Measurements from ENCODE around the gene DDX60. TPM values are rescaled to one million over a fixed set of nuclear protein-coding genes. Genes with fewer than 3 reads are reported as not detected.
"Not testable (repeated sequence)": the region's sequence is repeated elsewhere in the genome, so short reads cannot be mapped to it uniquely, and the experiment has no call there.

Gene DDX60
- total RNA-seq, 1 donor from 2014 or later, result 25.2 TPM

- peak in 1 of 2 donors; percentile 61 for DNase-seq (ENCODE audit: low read depth in 2 of 2)
Measured at GRCh38 chr4:168304744-168305459, 13.7 kb downstream of the DDX60 start.

DNA sequence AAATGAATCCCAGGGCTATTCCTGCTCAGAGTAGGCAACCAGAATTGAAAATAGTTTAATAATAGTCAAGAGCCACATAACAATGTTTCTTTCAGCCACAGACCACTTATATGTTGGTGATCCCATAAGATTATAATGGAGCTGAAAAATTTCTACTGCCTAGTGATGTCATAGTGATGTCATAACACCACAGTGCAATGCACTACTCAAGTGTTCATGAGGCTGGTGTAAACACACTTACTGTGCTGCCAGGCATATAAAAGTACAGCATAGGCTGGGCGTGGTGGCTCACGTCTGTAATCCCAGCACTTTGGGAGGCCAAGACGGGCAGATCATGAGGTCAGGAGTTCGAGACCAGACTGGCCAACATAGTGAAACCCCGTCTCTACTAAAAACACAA, 15.1 kb downstream of the DDX60 start:
- not testable (repeated sequence) for DNase-seq (ENCODE audit: low read depth in 2 of 2)

GRCh38 chr4:168293386-168293975, 25.1 kb downstream of the DDX60 start:
- DNase-seq (ENCODE audit: low read depth in 2 of 2), result no peak

DNA sequence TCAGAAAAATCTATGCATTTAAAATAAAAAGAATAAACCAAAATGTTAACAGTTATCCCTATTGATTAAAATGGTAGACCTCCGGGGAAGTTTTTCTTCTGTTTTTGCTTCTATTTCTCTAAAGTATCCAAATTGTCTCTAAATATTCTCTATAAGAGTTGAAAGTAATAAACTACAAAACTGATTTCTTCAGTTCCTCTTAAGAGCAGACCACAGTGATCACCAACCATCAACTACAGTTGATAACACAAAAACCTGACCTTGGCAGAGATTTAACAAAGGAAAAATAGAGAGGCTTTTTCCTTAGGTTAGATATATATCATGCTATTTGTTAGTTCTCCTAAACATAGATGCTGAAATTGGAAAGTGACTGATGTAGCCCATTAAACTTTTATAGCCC, 27.3 kb downstream of the DDX60 start:
- DNase-seq (ENCODE audit: low read depth in 2 of 2), result no peak

GRCh38 chr4:168285850-168286249, 32.7 kb downstream of the DDX60 start:
- not testable (repeated sequence) for DNase-seq (ENCODE audit: low read depth in 2 of 2)

GRCh38 chr4:168279556-168279955, 39.0 kb downstream of the DDX60 start:
- no peak for DNase-seq (ENCODE audit: low read depth in 2 of 2)

- DNase-seq (ENCODE audit: low read depth in 2 of 2), result no peak
Measured at GRCh38 chr4:168275836-168276235, 42.7 kb downstream of the DDX60 start.

DNA sequence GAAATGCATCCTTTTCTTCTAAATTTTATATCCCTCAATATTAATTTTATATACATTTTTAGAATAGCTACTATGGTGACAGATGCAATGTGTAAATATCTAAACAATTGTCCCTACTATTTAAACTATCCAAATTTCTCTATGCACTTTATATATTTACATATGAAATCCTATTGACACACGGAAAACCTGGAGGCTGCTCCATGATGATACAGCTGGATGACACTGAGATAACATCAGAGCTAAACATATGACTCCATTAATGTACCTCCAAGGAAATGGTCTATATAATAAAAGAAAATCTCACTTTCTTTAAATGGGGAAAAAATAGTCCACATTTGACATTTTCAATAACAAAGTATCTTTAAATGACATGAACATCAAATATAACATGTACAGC, 43.7 kb downstream of the DDX60 start:
- no peak for DNase-seq (ENCODE audit: low read depth in 2 of 2)

- DNase-seq (ENCODE audit: low read depth in 2 of 2), result no peak
Measured at GRCh38 chr4:168273838-168274237, 44.7 kb downstream of the DDX60 start.

DNA sequence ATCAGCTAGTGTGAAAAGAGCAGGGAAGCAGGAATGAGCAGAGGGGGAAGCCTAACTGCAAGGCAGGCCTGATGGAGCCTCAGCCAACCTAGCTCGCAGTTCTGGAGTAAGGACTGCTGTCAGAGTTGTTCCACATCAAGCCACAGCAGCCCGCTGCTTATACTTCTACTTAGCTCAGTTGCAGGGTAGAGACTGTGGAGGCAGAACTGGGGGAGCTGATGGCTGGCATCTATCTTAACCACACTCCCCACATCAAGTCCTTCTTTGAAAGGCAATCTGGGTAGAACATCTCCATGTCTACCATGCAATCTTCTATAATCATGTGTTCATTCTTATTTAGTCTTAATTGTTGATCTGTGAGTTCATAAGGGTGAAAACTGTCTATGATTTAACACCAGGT, 46.1 kb downstream of the DDX60 start:
- DNase-seq (ENCODE audit: low read depth in 2 of 2), result no peak

DNA sequence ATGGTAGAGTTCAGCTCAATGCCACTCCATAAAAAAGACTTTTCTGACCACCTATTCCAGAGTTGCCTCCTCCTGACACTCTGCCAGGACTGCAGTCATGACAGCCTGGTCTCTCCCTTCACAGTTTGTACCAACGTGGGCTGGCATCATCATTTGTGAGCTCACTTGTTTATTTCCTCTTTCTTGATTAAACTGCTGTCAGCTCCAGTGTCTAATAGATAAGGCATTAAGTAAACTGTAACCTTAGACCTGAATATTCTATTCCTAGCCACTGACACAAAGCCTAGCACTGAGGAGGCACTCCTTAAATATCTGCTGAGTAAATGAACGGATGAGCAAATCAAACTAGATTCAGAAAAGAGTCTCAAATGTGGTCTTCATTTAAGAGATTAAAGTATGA, 48.7 kb downstream of the DDX60 start:
- peak in 1 of 2 donors; percentile 10 for DNase-seq (ENCODE audit: low read depth in 2 of 2)

DNA sequence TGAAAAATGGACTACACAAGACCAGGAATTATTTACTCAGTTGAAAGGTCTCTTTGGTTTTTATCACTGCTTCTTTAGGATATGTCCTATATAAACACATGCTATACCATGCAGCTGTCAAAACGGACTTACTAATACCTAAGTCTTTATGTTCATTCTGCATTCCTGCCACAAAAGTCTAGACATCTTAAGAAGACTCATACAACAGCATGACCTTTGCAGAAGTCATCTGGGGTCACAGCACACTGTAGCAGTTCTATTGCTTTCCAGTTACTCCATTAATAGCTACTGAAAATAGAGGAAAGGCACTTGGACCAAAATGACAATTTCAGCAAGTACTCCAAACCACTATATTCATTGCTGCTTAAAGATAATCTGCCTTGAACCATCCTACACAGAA, 53.2 kb downstream of the DDX60 start:
- no peak for DNase-seq (ENCODE audit: low read depth in 2 of 2)

GRCh38 chr4:168264903-168265302, 53.6 kb downstream of the DDX60 start:
- no peak for DNase-seq (ENCODE audit: low read depth in 2 of 2)

DNA sequence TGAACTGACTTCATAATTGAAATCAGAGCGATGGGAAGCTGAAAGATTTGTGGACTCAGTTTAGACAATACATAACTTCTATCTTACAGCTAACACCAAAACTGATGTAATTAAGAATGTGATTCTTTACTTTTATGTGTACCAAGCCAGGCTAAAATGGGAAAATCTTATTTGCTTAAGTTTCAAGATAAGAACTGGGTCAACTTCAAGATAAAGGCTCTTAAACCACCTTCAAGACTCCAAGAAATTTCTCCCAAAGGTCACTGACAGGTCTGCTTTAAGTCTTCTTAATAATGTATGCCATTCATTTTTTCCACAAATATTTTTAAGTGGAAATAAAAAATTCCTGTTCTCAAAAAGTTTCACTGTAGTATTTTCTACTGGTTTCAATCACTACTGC, 55.5 kb downstream of the DDX60 start:
- no peak for DNase-seq (ENCODE audit: low read depth in 2 of 2)

- no peak for DNase-seq (ENCODE audit: low read depth in 2 of 2)
Measured at GRCh38 chr4:168259096-168259495, 59.5 kb downstream of the DDX60 start.

GRCh38 chr4:168257768-168258167, 60.8 kb downstream of the DDX60 start:
- no peak for DNase-seq (ENCODE audit: low read depth in 2 of 2)

DNA sequence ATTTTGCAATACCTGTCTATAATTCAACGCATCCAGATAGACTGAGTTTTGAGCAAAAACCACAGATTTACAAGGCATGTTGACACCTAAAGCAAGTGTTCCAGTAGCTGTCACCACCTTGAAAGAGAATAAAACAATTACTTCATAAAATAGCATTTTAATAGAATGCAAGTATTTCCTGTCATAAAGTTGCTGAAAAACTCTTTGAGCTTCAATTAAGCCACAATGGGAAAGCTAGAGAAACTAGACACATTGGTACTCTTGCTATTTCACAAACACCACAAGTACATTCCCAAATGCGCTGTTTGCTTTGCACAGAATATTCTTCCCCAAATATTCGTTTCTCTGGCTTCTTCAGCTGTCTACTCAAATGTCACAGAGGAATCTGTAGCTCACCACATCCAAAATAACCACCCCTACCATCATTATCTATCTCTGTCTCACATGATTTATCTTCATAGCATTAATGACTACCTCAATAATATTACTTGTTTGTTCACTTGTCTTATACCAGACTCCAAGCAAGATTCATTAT, 70.3 kb downstream of the DDX60 start:
- DNase-seq (ENCODE audit: low read depth in 2 of 2), result no peak

- no peak for DNase-seq (ENCODE audit: low read depth in 2 of 2)
Measured at GRCh38 chr4:168247603-168248002, 70.9 kb downstream of the DDX60 start.

GRCh38 chr4:168241953-168242352, 76.6 kb downstream of the DDX60 start:
- DNase-seq (ENCODE audit: low read depth in 2 of 2), result no peak

GRCh38 chr4:168240821-168241220, 77.7 kb downstream of the DDX60 start:
- no peak for DNase-seq (ENCODE audit: low read depth in 2 of 2)

DNA sequence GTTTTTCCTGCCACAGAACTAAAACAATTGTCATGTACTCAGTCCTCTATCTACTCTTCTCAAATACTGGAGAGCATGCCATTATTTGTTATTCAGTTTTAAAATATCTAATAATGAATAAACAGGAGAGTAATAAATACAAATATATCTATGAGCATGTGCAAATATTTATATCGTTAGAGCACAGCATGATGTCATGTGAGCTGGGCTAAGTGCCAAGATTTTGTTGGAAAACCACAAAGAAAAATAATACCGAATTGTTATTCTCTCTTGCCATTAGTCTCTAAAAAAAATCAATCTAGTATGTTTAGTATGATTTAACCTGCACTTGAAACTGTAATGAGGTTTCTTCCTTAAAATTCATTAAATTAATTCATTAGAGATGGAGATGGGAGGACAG, 97.3 kb downstream of the DDX60 start:
- peak; percentile 87 to 88 for DNase-seq (ENCODE audit: low read depth in 2 of 2)

GRCh38 chr4:168220893-168221292, 97.7 kb downstream of the DDX60 start:
- DNase-seq (ENCODE audit: low read depth in 2 of 2), result peak in 1 of 2 donors; percentile 39

- DNase-seq (ENCODE audit: low read depth in 2 of 2), result peak in 1 of 2 donors; percentile 52
Measured at GRCh38 chr4:168218645-168219044, 99.9 kb downstream of the DDX60 start.
